GM21786 (cell line): ENCODE data around the gene HDAC7.

ENCODE experiments used
- ATAC-seq: cut with Tn5 transposase; IDR thresholded peaks from one replicate; pipeline ENCODE4 v1.9.1; 2021; ENCODE audit not compliant: unreplicated experiment

Gene HDAC7

GRCh38 chr12:47797441-47797840 lies 22.3 kb downstream of the HDAC7 start:
- no peak for ATAC-seq

DNA sequence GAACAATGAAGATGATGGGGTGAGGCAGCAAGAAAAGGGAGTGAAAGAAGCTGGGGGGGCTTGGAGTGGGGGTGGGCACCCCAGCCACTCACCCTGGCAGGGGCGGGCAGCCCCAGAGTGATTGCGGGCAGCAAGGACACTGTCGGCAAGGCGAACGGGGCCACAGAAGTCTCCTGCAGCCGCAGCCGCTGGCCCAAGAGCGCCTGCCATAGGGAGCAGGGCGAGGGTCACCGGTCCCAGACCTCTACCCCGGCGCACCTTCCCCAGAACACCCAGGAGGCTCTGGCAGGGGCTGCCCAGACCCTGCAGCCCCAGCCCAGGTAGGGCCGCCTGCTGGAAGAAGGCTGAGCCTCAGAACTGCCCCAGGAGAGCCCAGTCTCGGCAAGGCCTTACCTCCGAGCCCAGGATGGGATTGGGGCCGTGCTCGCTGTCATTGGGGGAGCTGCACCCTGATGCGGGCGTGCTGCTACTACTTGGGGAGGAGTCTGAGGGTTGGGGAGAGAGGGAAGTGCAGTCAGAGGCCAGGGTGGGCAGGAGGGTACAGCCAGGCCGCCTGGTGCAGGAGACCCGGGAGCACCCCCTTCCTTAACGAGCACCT lies 23.8 kb downstream of the HDAC7 start:
- ATAC-seq = no peak

- ATAC-seq = no peak
Measured at GRCh38 chr12:47795121-47795813, 24.4 kb downstream of the HDAC7 start.

- ATAC-seq = no peak
Measured at GRCh38 chr12:47794679-47795078, 25.0 kb downstream of the HDAC7 start.

- ATAC-seq = no peak
Measured at GRCh38 chr12:47793015-47793681, 26.6 kb downstream of the HDAC7 start.

GRCh38 chr12:47791874-47792273 lies 27.8 kb downstream of the HDAC7 start:
- ATAC-seq = no peak

DNA sequence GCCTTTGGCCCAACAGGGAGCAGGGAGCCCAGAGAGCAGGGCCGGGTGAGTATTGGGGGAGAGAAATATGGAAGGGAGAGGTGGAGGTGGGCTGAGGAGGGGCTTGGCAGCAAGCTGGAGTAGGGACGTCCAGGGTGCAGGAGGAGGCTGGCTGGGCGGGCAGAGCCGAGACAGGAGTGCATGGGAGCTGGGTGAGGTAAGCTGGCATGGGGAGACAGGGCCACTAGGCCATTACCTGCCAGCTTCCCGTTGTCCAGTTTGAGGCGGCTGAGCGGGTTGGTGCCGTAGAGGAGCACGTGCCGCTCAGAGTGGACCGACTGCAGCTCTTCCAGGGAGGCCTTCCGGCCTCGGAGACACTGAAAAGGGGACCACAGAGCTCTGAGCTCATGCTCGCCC lies 28.4 kb downstream of the HDAC7 start:
- ATAC-seq = no peak

DNA sequence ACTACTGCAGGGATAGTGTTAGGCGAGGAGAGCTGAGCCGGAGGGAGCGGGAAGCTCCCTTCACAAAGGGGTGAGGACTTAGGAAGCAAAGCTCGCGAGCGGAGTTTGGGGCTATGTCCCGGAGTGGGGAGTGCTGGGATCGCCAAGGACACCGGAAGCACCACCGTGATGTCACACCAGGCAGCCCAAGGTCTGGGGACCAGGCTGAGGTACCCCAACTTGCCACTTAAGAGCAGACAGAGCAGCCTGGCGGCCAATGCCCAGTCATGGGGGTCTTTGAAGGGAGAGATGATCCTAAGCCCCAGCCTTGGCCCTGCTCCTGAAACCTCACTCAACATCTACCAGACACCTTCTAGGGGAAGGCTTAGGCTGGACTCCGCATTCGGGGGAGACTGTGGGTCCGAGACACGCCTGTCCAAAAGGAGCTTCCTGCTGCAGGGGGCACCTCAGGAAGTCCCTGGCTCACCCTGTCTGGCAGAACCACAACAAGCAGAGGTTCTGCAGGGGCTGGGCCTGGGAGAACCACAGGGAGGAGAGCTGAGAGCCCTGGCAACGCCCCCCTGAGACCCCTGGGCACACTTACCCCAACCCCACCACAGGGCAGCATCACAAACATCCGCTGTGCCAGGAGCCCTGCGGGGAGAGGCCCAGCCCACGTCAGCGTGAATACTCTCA lies 28.9 kb downstream of the HDAC7 start:
- ATAC-seq = no peak

DNA sequence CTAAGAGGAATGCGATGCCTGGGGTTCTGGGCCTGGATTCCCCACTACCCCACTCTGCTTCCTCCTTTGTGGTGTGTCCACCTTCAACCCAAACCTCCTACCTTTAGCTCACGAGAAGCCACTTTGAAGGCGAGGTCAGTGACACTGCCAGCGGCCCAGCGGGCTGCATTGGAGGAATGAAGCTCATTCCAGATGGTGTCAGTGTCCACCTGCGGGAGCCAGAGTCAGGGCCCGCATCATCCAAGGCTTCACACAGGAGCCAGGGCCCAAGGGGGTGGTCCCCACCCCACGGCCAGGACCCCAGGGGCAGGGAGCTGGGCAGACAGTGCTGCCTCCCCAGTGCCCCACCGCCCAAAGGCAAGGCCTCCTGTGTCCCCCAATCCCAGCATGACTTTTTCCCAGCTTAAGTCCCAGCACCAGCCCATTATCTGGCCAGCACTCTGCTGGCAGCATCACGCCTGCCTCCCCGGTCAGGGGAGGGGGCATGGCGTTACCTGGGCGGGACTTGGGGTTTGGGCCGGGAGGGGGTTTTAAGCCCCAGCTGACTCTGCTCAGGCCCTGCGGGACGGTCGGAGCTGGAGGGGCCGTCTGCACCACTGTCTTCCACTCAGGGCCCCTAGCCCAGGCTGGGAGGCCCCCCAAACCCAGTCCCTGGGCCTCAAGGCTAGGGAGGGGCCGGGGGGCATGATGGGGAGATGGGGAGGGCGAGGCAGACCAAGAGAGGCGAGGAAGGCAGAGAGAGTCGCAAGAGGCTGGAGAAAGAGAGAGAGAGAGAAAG lies 29.8 kb downstream of the HDAC7 start:
- ATAC-seq = no peak

DNA sequence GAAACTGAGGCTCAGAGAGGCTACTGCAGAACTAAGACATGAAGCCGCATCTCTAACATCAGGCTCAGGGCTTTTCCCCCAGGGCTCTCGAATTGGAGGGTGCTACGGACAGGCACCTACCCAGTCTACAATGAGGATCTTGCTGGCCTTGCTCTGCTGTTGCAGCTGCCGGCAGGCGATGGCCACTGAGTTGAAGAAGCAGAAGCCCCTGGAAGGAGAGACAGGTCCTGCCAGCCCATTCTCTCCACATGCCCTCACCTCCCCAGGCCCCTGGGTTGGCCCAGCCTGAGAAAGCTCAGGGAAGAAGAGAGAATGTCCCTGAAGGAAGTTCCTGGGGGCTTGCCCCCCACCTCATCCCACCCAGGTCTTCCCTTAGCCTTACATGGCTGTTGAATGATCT lies 30.6 kb downstream of the HDAC7 start:
- no peak for ATAC-seq

DNA sequence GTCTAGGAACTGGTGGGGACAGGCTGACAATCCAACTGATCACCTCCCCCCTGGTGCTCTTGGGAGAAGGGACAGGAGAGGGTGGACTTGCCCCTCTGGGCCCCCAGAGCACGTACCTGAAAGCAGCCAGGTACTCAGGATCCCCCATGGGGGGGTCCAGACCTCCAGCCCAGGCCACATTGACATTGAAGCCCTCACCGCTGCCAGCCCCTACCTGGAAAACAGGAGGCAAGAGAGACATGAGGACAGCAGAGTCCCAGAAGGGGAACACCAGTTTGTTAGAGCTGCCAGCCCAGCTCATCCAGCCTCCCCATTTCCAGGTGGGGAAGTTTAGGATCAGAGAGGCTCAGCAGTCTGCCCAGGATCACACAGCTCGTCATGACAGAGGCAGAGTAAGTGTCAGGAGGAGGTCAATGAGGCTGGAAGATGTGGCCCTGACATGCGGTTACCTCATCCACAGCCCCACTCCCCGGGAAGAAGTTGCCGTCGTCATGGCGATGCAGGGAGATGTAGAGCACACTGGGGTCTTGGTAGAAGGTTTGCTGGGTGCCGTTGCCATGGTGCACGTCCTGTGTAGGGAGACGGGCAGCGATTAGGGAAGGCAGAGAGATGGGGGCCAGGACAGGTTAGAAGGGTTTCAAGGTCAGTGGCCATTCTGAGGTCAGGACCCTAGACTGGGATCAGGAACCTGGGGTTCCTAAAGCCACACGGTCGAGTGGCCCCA lies 31.9 kb downstream of the HDAC7 start:
- ATAC-seq = no peak

DNA sequence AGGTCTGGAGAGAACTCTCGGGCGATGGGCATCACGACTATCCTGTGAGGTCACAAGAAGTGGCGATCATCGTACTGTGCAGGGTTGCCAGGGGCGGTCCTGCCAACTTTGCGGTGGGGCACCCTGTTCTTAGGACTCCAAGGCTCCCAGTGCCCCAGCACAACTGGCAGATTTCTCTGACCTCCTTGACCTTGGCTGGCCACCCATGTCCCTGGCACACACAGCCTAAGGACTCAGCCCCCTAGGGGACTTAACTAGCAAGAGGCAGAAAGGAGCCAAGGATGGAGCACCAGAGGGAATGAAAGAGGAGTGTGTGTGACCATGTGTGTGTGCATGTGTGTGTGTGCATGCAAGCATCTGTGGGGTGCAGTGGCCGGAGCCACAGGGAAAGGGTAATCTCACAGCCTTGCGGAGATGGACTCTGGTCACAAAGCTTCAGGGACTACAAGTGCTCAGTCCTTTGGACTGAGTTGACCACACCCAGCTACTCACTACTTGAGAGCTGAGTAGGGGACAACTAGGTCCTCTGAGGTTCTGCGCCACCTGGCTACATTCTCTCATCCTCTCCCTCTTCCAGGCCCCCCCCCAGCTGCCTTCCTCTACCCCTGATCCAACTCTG lies 32.9 kb downstream of the HDAC7 start:
- ATAC-seq = no peak

- ATAC-seq = no peak
Measured at GRCh38 chr12:47785887-47786661, 33.6 kb downstream of the HDAC7 start.

DNA sequence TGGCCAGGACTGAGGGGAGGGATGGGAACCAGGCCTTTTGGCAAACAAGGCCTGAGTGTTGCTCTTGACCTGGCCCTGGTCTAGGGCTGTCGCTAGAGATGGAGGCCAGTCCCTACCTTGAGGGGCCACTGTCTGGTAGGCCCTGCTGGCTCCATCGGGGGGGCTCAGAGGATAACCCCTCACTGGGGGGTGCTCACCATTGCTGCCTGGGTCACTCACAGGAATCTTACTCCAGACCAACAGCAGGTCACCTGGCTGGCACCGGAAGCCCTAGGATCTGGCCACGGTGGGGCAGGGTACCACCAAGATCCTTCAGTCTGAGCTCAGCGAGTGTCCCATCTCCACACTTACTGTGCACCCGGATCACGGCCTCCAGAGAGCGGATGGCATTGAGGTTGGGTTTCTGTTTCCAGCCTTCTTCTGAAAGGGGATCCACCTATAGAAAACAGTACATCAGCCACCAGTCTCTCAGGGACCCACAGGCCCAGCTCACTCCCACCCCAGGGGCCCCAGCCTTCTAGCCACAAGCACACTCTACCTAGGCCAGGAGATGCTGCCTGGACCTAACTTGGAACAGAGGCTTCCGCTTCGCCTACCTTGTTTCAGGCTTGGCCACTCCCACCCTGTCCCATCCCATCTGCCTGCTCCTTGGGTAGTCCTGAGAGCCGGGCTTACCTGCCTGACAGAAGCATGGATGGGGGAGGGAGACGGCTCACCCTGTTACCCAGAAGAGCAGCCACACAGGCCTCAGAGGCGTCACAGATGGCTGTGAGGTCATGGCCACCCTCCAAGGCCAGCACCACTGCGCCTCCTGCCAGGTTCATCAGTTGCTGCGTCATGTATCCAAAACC lies 34.4 kb downstream of the HDAC7 start:
- ATAC-seq = no peak

- ATAC-seq = no peak
Measured at GRCh38 chr12:47783821-47784819, 35.6 kb downstream of the HDAC7 start.

GRCh38 chr12:47783024-47783755 lies 36.5 kb downstream of the HDAC7 start:
- no peak for ATAC-seq
